GM21576 (cell line): ENCODE measurements around the gene MGMT.

ENCODE experiments used
- ATAC-seq: cut with Tn5 transposase; IDR thresholded peaks from one replicate; pipeline ENCODE4 v1.9.1; 2021; ENCODE audit warnings: mild to moderate bottlenecking, moderate library complexity; ENCODE audit not compliant: unreplicated experiment

MGMT gene

GRCh38 chr10:129494176-129494575, 27.1 kb downstream of the MGMT start:
- ATAC-seq, result no peak

- ATAC-seq, result no peak
Measured at GRCh38 chr10:129494740-129495139, 27.7 kb downstream of the MGMT start.

GRCh38 chr10:129495256-129495655, 28.2 kb downstream of the MGMT start:
- ATAC-seq, result no peak

- no peak for ATAC-seq
Measured at GRCh38 chr10:129495698-129496097, 28.7 kb downstream of the MGMT start.

GRCh38 chr10:129497013-129497412, 30.0 kb downstream of the MGMT start:
- ATAC-seq, result no peak

- no peak for ATAC-seq
Measured at GRCh38 chr10:129498680-129499079, 31.6 kb downstream of the MGMT start.

- ATAC-seq, result no peak
Measured at GRCh38 chr10:129500617-129501339, 33.7 kb downstream of the MGMT start.

GRCh38 chr10:129501652-129502436, 34.8 kb downstream of the MGMT start:
- peak; percentile 99 for ATAC-seq

- no peak for ATAC-seq
Measured at GRCh38 chr10:129502448-129502847, 35.4 kb downstream of the MGMT start.

GRCh38 chr10:129505500-129506075, 38.5 kb downstream of the MGMT start:
- no peak for ATAC-seq

- ATAC-seq, result no peak
Measured at GRCh38 chr10:129506101-129506797, 39.2 kb downstream of the MGMT start.

GRCh38 chr10:129507216-129507889, 40.3 kb downstream of the MGMT start:
- ATAC-seq, result no peak

GRCh38 chr10:129509155-129509554, 42.1 kb downstream of the MGMT start:
- ATAC-seq, result no peak

- no peak for ATAC-seq
Measured at GRCh38 chr10:129509835-129510234, 42.8 kb downstream of the MGMT start.

- ATAC-seq, result no peak
Measured at GRCh38 chr10:129511086-129511485, 44.0 kb downstream of the MGMT start.

- no peak for ATAC-seq
Measured at GRCh38 chr10:129511758-129512157, 44.7 kb downstream of the MGMT start.

GRCh38 chr10:129513312-129513711, 46.3 kb downstream of the MGMT start:
- ATAC-seq, result no peak

GRCh38 chr10:129514568-129515451, 47.8 kb downstream of the MGMT start:
- no peak for ATAC-seq

- no peak for ATAC-seq
Measured at GRCh38 chr10:129516846-129517679, 50.0 kb downstream of the MGMT start.
